Measurements from ENCODE around the gene MAPRE3.

The MAPRE3 gene

GRCh38 chr2:27050281-27050995 lies 80.0 kb downstream of the MAPRE3 start:
- DNase-seq: peak; percentile 82 to 99 (median 95)
- intact Hi-C loops (cut with DNase I): loop anchor here (5.0 kb wide), 1 partner anchor 37 kb away; the partner anchor contains the start of gene KHK

GRCh38 chr2:27050996-27051901 lies 80.8 kb downstream of the MAPRE3 start, which contains the start of gene AGBL5:
Gene AGBL5 (plus strand): TSS chr2:27051668. CDS start chr2:27052959, 1,291 bp downstream.
- peak; percentile 90 to 98 (median 96) for DNase-seq
- intact Hi-C loops (cut with DNase I): loop anchor here (5.0 kb wide), 1 partner anchor 36 kb away; the partner anchor contains the start of gene KHK

- intact Hi-C loops (cut with DNase I): loop anchor here (5.0 kb wide), 1 partner anchor 35 kb away; the partner anchor contains the start of gene KHK
- DNase-seq: peak in 24 of 42 donors; percentile 20 to 58 (median 36)
These were observed 81.6 kb downstream of the MAPRE3 start for GRCh38 chr2:27051902-27052645.

- DNase-seq: no peak
- intact Hi-C loops (cut with DNase I): loop anchor here (5.0 kb wide), 1 partner anchor 34 kb away; the partner anchor contains the start of gene KHK
These were observed 82.9 kb downstream of the MAPRE3 start for GRCh38 chr2:27053321-27053720.

- DNase-seq: no peak
- intact Hi-C loops (cut with DNase I): loop anchor here (5.0 kb wide), 1 partner anchor 34 kb away; the partner anchor contains the start of gene KHK
These were observed 83.3 kb downstream of the MAPRE3 start for GRCh38 chr2:27053776-27054175.

GRCh38 chr2:27054721-27055120 lies 84.3 kb downstream of the MAPRE3 start:
- DNase-seq: no peak
- intact Hi-C loops (cut with DNase I): loop anchor here (5.0 kb wide), 1 partner anchor 33 kb away; the partner anchor contains the start of gene KHK

- no peak for DNase-seq
- intact Hi-C loops (cut with DNase I): no loop called here
These were observed 86.7 kb downstream of the MAPRE3 start for GRCh38 chr2:27057184-27057583.

GRCh38 chr2:27058210-27058609 lies 87.8 kb downstream of the MAPRE3 start:
- intact Hi-C loops (cut with DNase I): no loop called here
- no peak for DNase-seq

GRCh38 chr2:27059141-27059820 lies 88.8 kb downstream of the MAPRE3 start:
- intact Hi-C loops (cut with DNase I): no loop called here
- DNase-seq: no peak

- intact Hi-C loops (cut with DNase I): no loop called here
- DNase-seq: no peak
These were observed 89.9 kb downstream of the MAPRE3 start for GRCh38 chr2:27060323-27060722.

GRCh38 chr2:27065128-27065527 lies 94.7 kb downstream of the MAPRE3 start:
- DNase-seq: peak in 1 of 42 donors; percentile 4
- intact Hi-C loops (cut with DNase I): no loop called here

- DNase-seq: peak in 1 of 42 donors; percentile 28
- intact Hi-C loops (cut with DNase I): no loop called here
These were observed 96.9 kb downstream of the MAPRE3 start for GRCh38 chr2:27067385-27067784.

GRCh38 chr2:27069436-27069835 lies 99.0 kb downstream of the MAPRE3 start:
- DNase-seq: peak in 1 of 42 donors; percentile 30
- intact Hi-C loops (cut with DNase I): no loop called here

- intact Hi-C loops (cut with DNase I): no loop called here
- DNase-seq: peak in 1 of 42 donors; percentile 5
These were observed 99.7 kb downstream of the MAPRE3 start for GRCh38 chr2:27069961-27070618.

- intact Hi-C loops (cut with DNase I): no loop called here
- no peak for DNase-seq
These were observed 100.3 kb downstream of the MAPRE3 start for GRCh38 chr2:27070653-27071276.

- DNase-seq: peak; percentile 91 to 98 (median 96)
- intact Hi-C loops (cut with DNase I): no loop called here
These were observed 101.0 kb downstream of the MAPRE3 start, which contains the start of gene OST4 for GRCh38 chr2:27071277-27071989. Gene OST4 (minus strand): TSS chr2:27071654.

All from head of caudate nucleus (tissue), 42 donors.